BJ (cell line): ENCODE results near the gene GDPD1. TPM values are rescaled to one million over a fixed set of nuclear protein-coding genes. Genes with fewer than 3 reads are reported as not detected.

Experiments used
- CTCF ChIA-PET: fragments of 350-600 bp; formaldehyde crosslinking; extraction: SDS; loops from one replicate; lab custom pipeline; 2021; ENCODE audit warnings: antibody characterized with exemption, inconsistent platforms; lab: Yijun Ruan, JAX
- POLR2A ChIA-PET: fragments of 300-600 bp; sonication (Branson Sonifier 250); formaldehyde crosslinking; extraction: SDS; loops from one replicate; lab custom pipeline; 2021; ENCODE audit warnings: antibody characterized with exemption; lab: Charles Lee
- DNase-seq: peaks from one replicate; pipeline ENCODE4 v3.0.0-alpha.2; 2011; ENCODE audit warnings: low read depth
- H3K27me3 ChIP-seq: 2 replicates; pipeline ENCODE4 v1.6.0; 2011; ENCODE audit warnings: low read length; ENCODE audit not compliant: control insufficient read depth, insufficient read depth
- H3K36me3 ChIP-seq: 2 replicates; pipeline ENCODE4 v1.5.1; 2011; ENCODE audit warnings: low read length; ENCODE audit not compliant: control insufficient read depth, insufficient read depth
- H3K4me3 ChIP-seq: 2 replicates; pipeline ENCODE4 v1.5.1; 2011; ENCODE audit warnings: low read depth, mild to moderate bottlenecking, control low read depth, low read length
- polyA plus RNA-seq: library from polyadenylated mRNA; depleted of rRNA; stranded (reverse); fragments of >200 nt; gene quantifications from 2 replicates; pipeline ENCODE4 v1.2.3, GENCODE V29; 2011
- TF ChIP-seq, protein P1 (sequence below): IDR thresholded peaks from 2 replicates; pipeline ENCODE4 v1.5.1; 2011; ENCODE audit warnings: low read depth, mild to moderate bottlenecking, control low read depth, inconsistent platforms, low read length, moderate library complexity; ENCODE audit not compliant: insufficient read depth

Gene GDPD1
- polyA plus RNA-seq, 1 experiment: 0.86 TPM

DNA sequence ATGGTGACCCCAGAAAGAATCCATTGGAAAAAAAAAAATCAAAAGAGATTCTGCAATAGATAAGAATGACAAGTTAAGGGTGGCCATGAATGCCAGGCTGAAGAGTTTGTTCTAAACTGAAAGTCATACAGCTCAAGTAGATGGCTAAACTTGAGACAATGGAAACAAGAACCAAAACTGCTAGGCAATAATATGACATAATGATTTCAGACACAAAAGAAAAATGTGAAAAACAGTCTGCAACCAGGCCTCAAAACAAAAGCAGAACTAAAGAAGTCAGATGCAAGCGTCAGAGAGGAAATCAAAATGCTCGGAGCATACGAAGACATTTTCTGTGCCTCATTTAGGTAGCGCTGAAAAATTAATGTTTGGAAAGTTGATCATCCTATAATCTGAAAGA is 56.7 kb downstream of the GDPD1 start:
- no peak for DNase-seq
- H3K27me3 ChIP-seq: no peaks in the 10 kb centered on the region
- CTCF ChIA-PET: interaction anchor here (0.6 to 1.4 kb wide), 2 partner anchors 10 to 15 kb away, joined by 3 to 4 read pairs; no protein-coding TSS in a partner anchor
- TF ChIP-seq, protein P1, sequence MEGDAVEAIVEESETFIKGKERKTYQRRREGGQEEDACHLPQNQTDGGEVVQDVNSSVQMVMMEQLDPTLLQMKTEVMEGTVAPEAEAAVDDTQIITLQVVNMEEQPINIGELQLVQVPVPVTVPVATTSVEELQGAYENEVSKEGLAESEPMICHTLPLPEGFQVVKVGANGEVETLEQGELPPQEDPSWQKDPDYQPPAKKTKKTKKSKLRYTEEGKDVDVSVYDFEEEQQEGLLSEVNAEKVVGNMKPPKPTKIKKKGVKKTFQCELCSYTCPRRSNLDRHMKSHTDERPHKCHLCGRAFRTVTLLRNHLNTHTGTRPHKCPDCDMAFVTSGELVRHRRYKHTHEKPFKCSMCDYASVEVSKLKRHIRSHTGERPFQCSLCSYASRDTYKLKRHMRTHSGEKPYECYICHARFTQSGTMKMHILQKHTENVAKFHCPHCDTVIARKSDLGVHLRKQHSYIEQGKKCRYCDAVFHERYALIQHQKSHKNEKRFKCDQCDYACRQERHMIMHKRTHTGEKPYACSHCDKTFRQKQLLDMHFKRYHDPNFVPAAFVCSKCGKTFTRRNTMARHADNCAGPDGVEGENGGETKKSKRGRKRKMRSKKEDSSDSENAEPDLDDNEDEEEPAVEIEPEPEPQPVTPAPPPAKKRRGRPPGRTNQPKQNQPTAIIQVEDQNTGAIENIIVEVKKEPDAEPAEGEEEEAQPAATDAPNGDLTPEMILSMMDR: no peak
- H3K4me3 ChIP-seq: no peak overlapping the region
- no peaks in the 10 kb centered on the region for H3K36me3 ChIP-seq
- POLR2A ChIA-PET: no interaction called here

DNA sequence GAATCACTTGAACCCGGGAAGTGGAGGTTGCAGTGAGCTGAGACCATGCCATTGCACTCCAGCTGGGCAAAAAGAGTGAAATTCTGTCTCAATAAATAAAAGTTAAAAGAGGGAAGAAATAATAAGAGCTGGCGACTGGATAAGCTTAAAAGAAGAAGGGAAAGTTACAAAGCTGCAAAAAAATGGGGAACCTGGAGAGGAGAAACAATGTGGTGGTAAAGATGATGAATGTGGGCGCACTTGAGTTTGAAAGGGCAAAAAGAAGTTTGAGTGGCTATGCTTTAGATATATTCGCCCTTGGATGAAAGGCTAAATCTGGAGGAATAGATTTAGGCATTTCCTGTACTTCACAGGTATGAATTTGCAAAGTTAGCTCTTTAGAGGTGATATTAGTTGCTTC is 58.1 kb downstream of the GDPD1 start:
- H3K36me3 ChIP-seq: no peaks in the 10 kb centered on the region
- DNase-seq: no peak
- POLR2A ChIA-PET: no interaction called here
- CTCF ChIA-PET: interaction anchor here (0.6 kb wide), 1 partner anchor 762 kb away, joined by 3 read pairs; no protein-coding TSS in a partner anchor
- no peak overlapping the region for H3K4me3 ChIP-seq
- TF ChIP-seq, protein P1: no peak
- no peaks in the 10 kb centered on the region for H3K27me3 ChIP-seq

DNA sequence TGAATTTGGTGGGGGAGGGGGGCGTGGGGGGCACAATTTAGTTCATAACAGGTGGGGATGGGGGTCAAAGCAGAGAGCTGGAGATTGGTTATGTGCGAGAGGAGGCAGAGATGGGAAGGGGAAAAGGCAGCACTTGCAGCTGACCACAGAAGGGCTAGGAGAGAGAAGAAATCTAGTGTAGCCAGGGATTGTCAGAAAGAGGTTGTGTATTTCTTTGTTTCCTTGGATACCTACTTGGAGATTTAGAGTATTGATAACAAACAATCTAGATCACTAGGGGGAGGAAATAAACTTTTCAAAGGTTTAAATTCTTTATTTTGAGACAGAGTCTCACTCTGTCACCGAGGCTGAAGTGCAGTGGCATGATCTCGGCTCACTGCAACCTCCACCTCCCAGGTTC is 64.0 kb downstream of the GDPD1 start:
- ChIA-PET CTCF (no interaction called here), POLR2A (no interaction called here)
- no peak overlapping the region for H3K4me3 ChIP-seq
- no peaks in the 10 kb centered on the region for H3K27me3 ChIP-seq
- DNase-seq: no peak
- no peaks in the 10 kb centered on the region for H3K36me3 ChIP-seq
- TF ChIP-seq, protein P1: no peak

DNA sequence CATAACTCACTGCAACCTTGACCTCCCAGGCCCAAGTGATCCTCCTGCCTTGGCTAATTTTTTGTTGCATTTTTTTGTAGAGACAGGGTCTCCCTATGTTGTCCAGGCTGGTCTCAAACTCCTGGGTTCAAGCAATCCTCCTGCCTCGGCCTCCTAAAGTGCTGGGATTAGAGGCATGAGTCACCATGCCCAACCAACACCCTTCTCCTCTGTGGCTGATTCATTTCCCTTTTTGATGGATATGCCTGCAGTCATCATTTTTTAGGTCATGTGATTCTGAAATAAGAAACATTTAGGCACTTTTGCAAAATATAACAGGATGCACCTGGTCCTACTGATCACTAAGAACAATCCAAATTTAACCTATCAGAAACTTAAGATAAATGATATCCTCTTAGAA is 67.1 kb downstream of the GDPD1 start:
- ChIA-PET POLR2A (no interaction called here), CTCF (no interaction called here)
- H3K27me3 ChIP-seq: no peaks in the 10 kb centered on the region
- TF ChIP-seq, protein P1: no peak
- H3K4me3 ChIP-seq: no peak overlapping the region
- no peak for DNase-seq
- H3K36me3 ChIP-seq: no peaks in the 10 kb centered on the region

DNA sequence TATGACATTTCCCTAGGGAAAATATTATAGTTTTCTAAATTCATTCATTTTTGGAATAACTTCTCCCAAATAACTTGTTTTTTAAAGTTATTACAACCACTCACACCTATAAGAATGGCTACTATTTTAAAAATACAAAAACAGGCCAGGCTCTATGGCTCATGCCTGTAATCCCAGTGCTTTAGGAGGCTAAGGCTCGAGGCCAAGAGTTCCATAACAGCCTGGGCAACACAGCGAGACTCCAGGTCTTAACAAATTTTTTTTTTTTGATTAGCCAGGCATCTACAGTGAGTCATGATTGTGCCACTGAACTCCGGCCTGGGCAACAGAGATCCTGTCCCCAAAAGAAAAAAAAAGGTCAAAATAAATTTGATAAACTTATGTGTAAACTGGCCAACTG is 67.6 kb downstream of the GDPD1 start:
- Histone ChIP-seq H3K36me3 (no peaks in the 10 kb centered on the region), H3K4me3 (no peak overlapping the region), H3K27me3 (no peaks in the 10 kb centered on the region)
- TF ChIP-seq, protein P1: no peak
- ChIA-PET CTCF (no interaction called here), POLR2A (no interaction called here)
- DNase-seq: no peak
